ENCODE results near the gene OGDH. TPM values are rescaled to one million over a fixed set of nuclear protein-coding genes. Genes with fewer than 3 reads are reported as not detected.
A peak's percentile ranks its signal among the peaks of the same experiment; 100 is the strongest.

Gene OGDH
- total and polyA plus RNA-seq, 2 of the 13 experiments (the other 11 are each of a cell fraction or from before 2014, with no cell fraction given) = 17.4 to 25.4 TPM

DNA sequence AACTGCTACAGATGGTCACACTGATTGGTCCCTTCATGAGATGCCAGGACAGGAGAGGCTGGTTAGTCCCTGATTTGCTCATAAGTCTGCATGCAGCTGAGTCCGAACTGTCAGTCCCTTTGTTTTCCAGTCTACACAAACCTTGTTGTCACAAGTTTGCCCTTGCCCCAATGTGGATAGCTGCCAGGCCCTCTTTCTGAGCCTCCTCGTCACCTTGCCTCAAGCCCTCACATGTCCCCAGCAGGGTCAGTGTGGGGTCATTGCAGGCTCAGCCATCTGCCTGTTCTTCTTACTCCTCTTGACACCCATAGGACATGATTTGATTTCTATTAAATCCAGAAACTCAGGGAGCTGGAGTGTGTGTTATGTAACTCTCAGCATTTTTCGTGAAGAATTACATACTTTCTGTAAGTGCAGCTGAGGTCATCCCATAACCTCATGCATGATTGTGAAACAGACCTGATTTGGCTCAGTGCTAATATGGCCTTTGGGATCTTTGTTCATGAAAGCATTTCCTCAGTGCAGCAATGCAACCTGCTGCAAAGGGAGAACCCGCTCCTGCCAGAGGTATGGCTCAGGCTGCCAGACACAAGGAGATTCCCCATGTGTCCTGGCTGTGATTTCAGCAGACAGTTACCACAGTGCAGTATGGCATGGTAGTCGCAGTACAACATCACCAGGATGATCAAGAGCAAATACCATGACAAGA, 72.2 kb downstream of the OGDH start (continued):
- TF ChIP-seq HMGXB4 (CRISPR knock-in tag; IDR thresholded peaks at IDR 0.05; ENCODE audit: borderline replicate concordance in 1 of 2, low read depth in 1 of 2) (0 out of 4 replicates have a peak, but pooled peaks of 1 of the 2 experiments have one; percentile 26), ZZZ3 (CRISPR knock-in tag; IDR thresholded peaks at IDR 0.05; ENCODE audit: borderline replicate concordance) (no peak), ZNF709 (CRISPR knock-in tag; IDR thresholded peaks at IDR 0.05) (no peak), THRA (CRISPR knock-in tag; IDR thresholded peaks at IDR 0.05; ENCODE audit: borderline replicate concordance) (peak; percentile 99), PLRG1 (conservative IDR thresholded peaks at IDR 0.05) (no peak), CC2D1A (CRISPR knock-in tag; IDR thresholded peaks at IDR 0.05) (no peak), FOXK2 (IDR thresholded peaks at IDR 0.05) (0 out of 2 replicates have a peak, but pooled peaks have one; percentile 64), BCLAF1 (IDR thresholded peaks at IDR 0.05) (no peak), SALL1 (CRISPR knock-in tag; IDR thresholded peaks at IDR 0.05) (peak; percentile 85), ATF3 (CRISPR knock-in tag; IDR thresholded peaks at IDR 0.05) (peak; percentile 70; the same call in 1 of the 2 replicates), ZNF780A (CRISPR knock-in tag; IDR thresholded peaks at IDR 0.05) (no peak; the same call in 1 of the 2 replicates), HNRNPH1 (optimal IDR thresholded peaks at IDR 0.05; ENCODE audit: low read depth, low read length) (no peak), GLI4 (CRISPR knock-in tag; IDR thresholded peaks at IDR 0.05; ENCODE audit: borderline replicate concordance) (no peak), ATF1 (CRISPR knock-in tag; IDR thresholded peaks at IDR 0.05) (no peak), ZNF496 (CRISPR knock-in tag; IDR thresholded peaks at IDR 0.05; ENCODE audit: insufficient replicate concordance) (no peak)
- TF ChIP-seq, protein P1, sequence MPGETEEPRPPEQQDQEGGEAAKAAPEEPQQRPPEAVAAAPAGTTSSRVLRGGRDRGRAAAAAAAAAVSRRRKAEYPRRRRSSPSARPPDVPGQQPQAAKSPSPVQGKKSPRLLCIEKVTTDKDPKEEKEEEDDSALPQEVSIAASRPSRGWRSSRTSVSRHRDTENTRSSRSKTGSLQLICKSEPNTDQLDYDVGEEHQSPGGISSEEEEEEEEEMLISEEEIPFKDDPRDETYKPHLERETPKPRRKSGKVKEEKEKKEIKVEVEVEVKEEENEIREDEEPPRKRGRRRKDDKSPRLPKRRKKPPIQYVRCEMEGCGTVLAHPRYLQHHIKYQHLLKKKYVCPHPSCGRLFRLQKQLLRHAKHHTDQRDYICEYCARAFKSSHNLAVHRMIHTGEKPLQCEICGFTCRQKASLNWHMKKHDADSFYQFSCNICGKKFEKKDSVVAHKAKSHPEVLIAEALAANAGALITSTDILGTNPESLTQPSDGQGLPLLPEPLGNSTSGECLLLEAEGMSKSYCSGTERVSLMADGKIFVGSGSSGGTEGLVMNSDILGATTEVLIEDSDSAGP (CRISPR knock-in tag; IDR thresholded peaks at IDR 0.05; ENCODE audit: borderline replicate concordance) = peak; percentile 29; the same call in 1 of the 2 replicates
- TF ChIP-seq, protein P2, sequence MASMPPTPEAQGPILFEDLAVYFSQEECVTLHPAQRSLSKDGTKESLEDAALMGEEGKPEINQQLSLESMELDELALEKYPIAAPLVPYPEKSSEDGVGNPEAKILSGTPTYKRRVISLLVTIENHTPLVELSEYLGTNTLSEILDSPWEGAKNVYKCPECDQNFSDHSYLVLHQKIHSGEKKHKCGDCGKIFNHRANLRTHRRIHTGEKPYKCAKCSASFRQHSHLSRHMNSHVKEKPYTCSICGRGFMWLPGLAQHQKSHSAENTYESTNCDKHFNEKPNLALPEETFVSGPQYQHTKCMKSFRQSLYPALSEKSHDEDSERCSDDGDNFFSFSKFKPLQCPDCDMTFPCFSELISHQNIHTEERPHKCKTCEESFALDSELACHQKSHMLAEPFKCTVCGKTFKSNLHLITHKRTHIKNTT (CRISPR knock-in tag; IDR thresholded peaks at IDR 0.05) = no peak
- TF ChIP-seq, protein P3, sequence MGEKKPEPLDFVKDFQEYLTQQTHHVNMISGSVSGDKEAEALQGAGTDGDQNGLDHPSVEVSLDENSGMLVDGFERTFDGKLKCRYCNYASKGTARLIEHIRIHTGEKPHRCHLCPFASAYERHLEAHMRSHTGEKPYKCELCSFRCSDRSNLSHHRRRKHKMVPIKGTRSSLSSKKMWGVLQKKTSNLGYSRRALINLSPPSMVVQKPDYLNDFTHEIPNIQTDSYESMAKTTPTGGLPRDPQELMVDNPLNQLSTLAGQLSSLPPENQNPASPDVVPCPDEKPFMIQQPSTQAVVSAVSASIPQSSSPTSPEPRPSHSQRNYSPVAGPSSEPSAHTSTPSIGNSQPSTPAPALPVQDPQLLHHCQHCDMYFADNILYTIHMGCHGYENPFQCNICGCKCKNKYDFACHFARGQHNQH (CRISPR knock-in tag; IDR thresholded peaks at IDR 0.05) = peak; percentile 32; the same call in 1 of the 2 replicates
